PC-9 (cell line): Measurements from ENCODE around the gene PDE6B. TPM values are rescaled to one million over a fixed set of nuclear protein-coding genes. Genes with fewer than 3 reads are reported as not detected.

Experiments used
- BruUV-seq: library from RNA; stranded (reverse); fragments of 400-500 nt; replicated peaks from 2 replicates; lab custom pipeline; 2021; lab: Mats Ljungman, UMichigan
- CTCF ChIA-PET: fragments of 300-600 bp; sonication (Branson Sonifier 250); formaldehyde crosslinking; loops from one replicate; lab custom pipeline; 2022; ENCODE audit warnings: antibody characterized with exemption; lab: Charles Lee
- POLR2A ChIA-PET: fragments of 300-600 bp; sonication (Branson Sonifier 250); formaldehyde crosslinking; loops from one replicate; lab custom pipeline; 2022; ENCODE audit warnings: antibody characterized with exemption; ENCODE audit not compliant: unreplicated experiment; lab: Charles Lee
- DNase-seq, 2 experiments: peaks; one replicate each; pipeline versions ENCODE4 v3.0.0 to v3.0.0-alpha.2; 2015 to 2022; ENCODE audit warnings: mixed read lengths in 1 of 2
- H2AFZ ChIP-seq: fragments of 200-600 bp; sonication (generic); 2 replicates; pipeline ENCODE4 v1.8.1; 2017; ENCODE audit warnings: antibody characterized with exemption
- H3F3A ChIP-seq: fragments of 200-600 bp; sonication (generic); 2 replicates; pipeline ENCODE4 v1.8.1; 2017; ENCODE audit warnings: antibody characterized with exemption, mild to moderate bottlenecking, low read depth; ENCODE audit not compliant: insufficient read depth
- H3K27ac ChIP-seq: fragments of 200-600 bp; sonication (generic); 2 replicates; pipeline ENCODE4 v1.6.1; 2016; ENCODE audit warnings: mixed run types
- H3K27me3 ChIP-seq: fragments of 200-600 bp; sonication (generic); 2 replicates; pipeline ENCODE4 v1.6.1; 2016; ENCODE audit warnings: low read depth, mixed run types; ENCODE audit not compliant: insufficient read depth
- H3K36me3 ChIP-seq: fragments of 200-600 bp; sonication (generic); 2 replicates; pipeline ENCODE4 v1.6.1; 2016; ENCODE audit warnings: low read depth, mixed run types
- H3K4me1 ChIP-seq: fragments of 200-600 bp; sonication (generic); replicated peaks from 2 replicates; pipeline ENCODE4 v1.6.1; 2016; ENCODE audit warnings: mixed run types; ENCODE audit not compliant: insufficient read depth
- H3K4me2 ChIP-seq: fragments of 200-600 bp; sonication (generic); 2 replicates; pipeline ENCODE4 v1.6.1; 2017; ENCODE audit warnings: mixed run types
- H3K4me3 ChIP-seq: fragments of 200-600 bp; sonication (generic); 2 replicates; pipeline ENCODE4 v1.6.1; 2016; ENCODE audit warnings: mixed run types
- H3K79me2 ChIP-seq: fragments of 200-600 bp; sonication (generic); 2 replicates; pipeline ENCODE4 v1.6.1; 2017; ENCODE audit warnings: low read depth, mixed run types
- H3K9me2 ChIP-seq: fragments of 200-600 bp; sonication (generic); 2 replicates; pipeline ENCODE4 v1.8.1; 2017; ENCODE audit warnings: mild to moderate bottlenecking; ENCODE audit not compliant: insufficient read depth
- H3K9me3 ChIP-seq: fragments of 200-600 bp; sonication (generic); 2 replicates; pipeline ENCODE4 v1.8.1; 2016; ENCODE audit warnings: low read depth; ENCODE audit not compliant: insufficient read depth
- H4K20me1 ChIP-seq: fragments of 200-600 bp; sonication (generic); 2 replicates; pipeline ENCODE4 v1.8.1; 2017; ENCODE audit not compliant: insufficient read depth
- CTCF ChIP-seq: fragments of 200-600 bp; sonication (generic); conservative IDR thresholded peaks from 2 replicates; pipeline ENCODE4 v1.6.1; 2017; ENCODE audit warnings: mixed run types, antibody characterized with exemption, mild to moderate bottlenecking, moderate library complexity
- EZH2 ChIP-seq: fragments of 200-600 bp; sonication (generic); IDR thresholded peaks from 2 replicates; pipeline ENCODE4 v1.8.0; 2017; ENCODE audit warnings: antibody characterized with exemption, low read depth
- intact Hi-C: fragments of 100-400 bp; cut with micrococcal nuclease; formaldehyde crosslinking; loops from one replicate; pipeline ENCODE4 v1.10.0; 2022; ENCODE audit not compliant: unreplicated experiment
- total RNA-seq: library from RNA; stranded (reverse); gene quantifications from 2 replicates; pipeline ENCODE4 v1.2.3, GENCODE V29; 2021

PDE6B gene
- total RNA-seq, 1 experiment from 2014 or later = 5.9 TPM

GRCh38 chr4:680928-681645 is 55.7 kb downstream of the PDE6B start:
- Histone ChIP-seq H2AFZ (no peak overlapping the region), H3K27me3 (no peaks in the 10 kb centered on the region), H3K4me2 (peak overlapping the region; percentile 55; the same call in 1 of the 2 replicates), H3K79me2 (no peaks in the 10 kb centered on the region), H3K36me3 (no peaks in the 10 kb centered on the region), H3F3A (0 out of 2 replicates have a peak, but pooled peaks cover 3% of the 10 kb centered on the region), H4K20me1 (no peaks in the 10 kb centered on the region), H3K27ac (no peak overlapping the region), H3K4me1 (no peaks in the 10 kb centered on the region), H3K9me2 (no peaks in the 10 kb centered on the region), H3K4me3 (peak overlapping the region; percentile 41; the same call in 1 of the 2 replicates), H3K9me3 (no peaks in the 10 kb centered on the region)
- peak in 1 of 2 experiments; percentile 37 for DNase-seq
- BruUV-seq = no TSS peak
- intact Hi-C loops = no loop called here
- TF ChIP-seq EZH2 (no peak), CTCF (no peak)
- ChIA-PET CTCF (no interaction called here), POLR2A (no interaction called here)

- no peak overlapping the region for H2AFZ ChIP-seq
- no peaks in the 10 kb centered on the region for H3K9me2 ChIP-seq
- no peaks in the 10 kb centered on the region for H3K79me2 ChIP-seq
- H3K9me3 ChIP-seq = no peaks in the 10 kb centered on the region
- TF ChIP-seq CTCF (no peak), EZH2 (no peak)
- no TSS peak for BruUV-seq
- H3K4me1 ChIP-seq = peaks cover 3% of the 10 kb centered on the region
- intact Hi-C loops = no loop called here
- no peaks in the 10 kb centered on the region for H3K36me3 ChIP-seq
- no peak overlapping the region for H3K27ac ChIP-seq
- ChIA-PET CTCF (no interaction called here), POLR2A (no interaction called here)
- H3K4me2 ChIP-seq = no peak overlapping the region
- H3K27me3 ChIP-seq = no peaks in the 10 kb centered on the region
- H4K20me1 ChIP-seq = no peaks in the 10 kb centered on the region
- no peak overlapping the region for H3K4me3 ChIP-seq
- DNase-seq = no peak
- 0 out of 2 replicates have a peak, but pooled peaks cover 3% of the 10 kb centered on the region for H3F3A ChIP-seq
Measured at GRCh38 chr4:681736-682451, 56.5 kb downstream of the PDE6B start.

- Histone ChIP-seq H3K4me2 (no peak overlapping the region), H3K4me1 (peaks cover 9% of the 10 kb centered on the region), H3K4me3 (no peak overlapping the region), H3K36me3 (no peaks in the 10 kb centered on the region), H3F3A (peaks cover 5% of the 10 kb centered on the region; the same call in 1 of the 2 replicates), H4K20me1 (no peaks in the 10 kb centered on the region), H3K9me3 (no peaks in the 10 kb centered on the region), H2AFZ (no peak overlapping the region), H3K79me2 (no peaks in the 10 kb centered on the region), H3K27me3 (no peaks in the 10 kb centered on the region), H3K27ac (no peak overlapping the region), H3K9me2 (no peaks in the 10 kb centered on the region)
- intact Hi-C loops = no loop called here
- POLR2A ChIA-PET = no interaction called here
- CTCF ChIA-PET = no interaction called here
- DNase-seq = no peak
- BruUV-seq = no TSS peak
- TF ChIP-seq CTCF = no peak
- TF ChIP-seq EZH2 = no peak
Measured at GRCh38 chr4:682490-683172, 57.3 kb downstream of the PDE6B start.
